Measurements from ENCODE around the gene CRTC2. TPM values are rescaled to one million over a fixed set of nuclear protein-coding genes. Genes with fewer than 3 reads are reported as not detected.
A peak's percentile ranks its signal among the peaks of the same experiment; 100 is the strongest.

CRTC2 gene
- total and polyA plus RNA-seq, 4 donors: 17.7 to 48.7 (median 42.6) TPM

GRCh38 chr1:153995640-153996039 lies 37.2 kb upstream of the CRTC2 start:
- H3K4me3 ChIP-seq: no peak overlapping the region
- no peaks in the 10 kb centered on the region for H3K27me3 ChIP-seq (ENCODE audit: control insufficient read depth in 3 of 3, insufficient read depth in 3 of 3, low read length in 2 of 3)
- H3K4me1 ChIP-seq (ENCODE audit: control insufficient read depth in 5 of 5, insufficient read depth in 5 of 5, low read length in 5 of 5): peaks cover 4 to 11% (median 6%) of the 10 kb centered on the region in 5 donors
- peaks cover 13 to 26% (median 17%) of the 10 kb centered on the region in 4 donors for H3K36me3 ChIP-seq (ENCODE audit: control insufficient read depth in 4 of 4, insufficient read depth in 4 of 4, low read length in 4 of 4)
- H3K9me3 ChIP-seq (ENCODE audit: control insufficient read depth in 4 of 4, insufficient read depth in 3 of 4, low read length in 3 of 4): no peaks in the 10 kb centered on the region
- no peak overlapping the region for H3K27ac ChIP-seq (ENCODE audit: low read depth in 1 of 2, low read length in 1 of 2)
- DNase-seq (no peak), ATAC-seq (ENCODE audit: insufficient read depth, low FRiP score) (no peak)
- no peak for TF ChIP-seq CTCF (IDR thresholded peaks at IDR 0.05; ENCODE audit: control extremely low read depth, extremely low read depth)
- WGBS, 2 donors: 96 to 97% methylated on average over 11 of the region's 11 CpGs
- no peak overlapping the region for H3K9ac ChIP-seq (ENCODE audit: insufficient read depth in 1 of 2, low read length in 2 of 2)

GRCh38 chr1:153995202-153995601 lies 36.8 kb upstream of the CRTC2 start:
- H3K36me3 ChIP-seq (ENCODE audit: control insufficient read depth in 4 of 4, insufficient read depth in 4 of 4, low read length in 4 of 4): peaks cover 13 to 26% (median 17%) of the 10 kb centered on the region in 4 donors
- no peak for DNase-seq
- no peak overlapping the region for H3K4me3 ChIP-seq
- TF ChIP-seq CTCF (IDR thresholded peaks at IDR 0.05; ENCODE audit: control extremely low read depth, extremely low read depth): no peak
- ATAC-seq (ENCODE audit: insufficient read depth, low FRiP score): no peak
- no peak overlapping the region for H3K27ac ChIP-seq (ENCODE audit: low read depth in 1 of 2, low read length in 1 of 2)
- no peaks in the 10 kb centered on the region for H3K27me3 ChIP-seq (ENCODE audit: control insufficient read depth in 3 of 3, insufficient read depth in 3 of 3, low read length in 2 of 3)
- peaks cover 4 to 11% (median 6%) of the 10 kb centered on the region in 5 donors for H3K4me1 ChIP-seq (ENCODE audit: control insufficient read depth in 5 of 5, insufficient read depth in 5 of 5, low read length in 5 of 5)
- 89 to 94% methylated on average over 3 of the region's 3 CpGs for WGBS, 2 donors
- no peaks in the 10 kb centered on the region for H3K9me3 ChIP-seq (ENCODE audit: control insufficient read depth in 4 of 4, insufficient read depth in 3 of 4, low read length in 3 of 4)
- H3K9ac ChIP-seq (ENCODE audit: insufficient read depth in 1 of 2, low read length in 2 of 2): no peak overlapping the region

- no peak for ATAC-seq (ENCODE audit: insufficient read depth, low FRiP score)
- DNase-seq: no peak
- peak overlapping the region in 1 of 2 donors; percentile 25 for H3K27ac ChIP-seq (ENCODE audit: low read depth in 1 of 2, low read length in 1 of 2)
- no peak overlapping the region for H3K4me3 ChIP-seq
- no peaks in the 10 kb centered on the region for H3K27me3 ChIP-seq (ENCODE audit: control insufficient read depth in 3 of 3, insufficient read depth in 3 of 3, low read length in 2 of 3)
- peaks cover 4 to 11% (median 6%) of the 10 kb centered on the region in 5 donors for H3K4me1 ChIP-seq (ENCODE audit: control insufficient read depth in 5 of 5, insufficient read depth in 5 of 5, low read length in 5 of 5)
- H3K9me3 ChIP-seq (ENCODE audit: control insufficient read depth in 4 of 4, insufficient read depth in 3 of 4, low read length in 3 of 4): no peaks in the 10 kb centered on the region
- H3K9ac ChIP-seq (ENCODE audit: insufficient read depth in 1 of 2, low read length in 2 of 2): peak overlapping the region in 1 of 2 donors; percentile 97
- no peak for TF ChIP-seq CTCF (IDR thresholded peaks at IDR 0.05; ENCODE audit: control extremely low read depth, extremely low read depth)
- WGBS, 2 donors: 90 to 91% methylated on average over 2 of the region's 2 CpGs
- peaks cover 13 to 26% (median 17%) of the 10 kb centered on the region in 4 donors for H3K36me3 ChIP-seq (ENCODE audit: control insufficient read depth in 4 of 4, insufficient read depth in 4 of 4, low read length in 4 of 4)
Observed at GRCh38 chr1:153991806-153992205, 33.4 kb upstream of the CRTC2 start.

GRCh38 chr1:153991151-153991630 lies 32.8 kb upstream of the CRTC2 start:
- Histone ChIP-seq H3K27me3 (ENCODE audit: control insufficient read depth in 3 of 3, insufficient read depth in 3 of 3, low read length in 2 of 3) (no peaks in the 10 kb centered on the region), H3K4me3 (peak overlapping the region; percentile 82), H3K4me1 (ENCODE audit: control insufficient read depth in 5 of 5, insufficient read depth in 5 of 5, low read length in 5 of 5) (peaks cover 4 to 15% (median 6%) of the 10 kb centered on the region in 5 donors), H3K9ac (ENCODE audit: insufficient read depth in 1 of 2, low read length in 2 of 2) (peak overlapping the region; percentile 97), H3K9me3 (ENCODE audit: control insufficient read depth in 4 of 4, insufficient read depth in 3 of 4, low read length in 3 of 4) (no peaks in the 10 kb centered on the region), H3K36me3 (ENCODE audit: control insufficient read depth in 4 of 4, insufficient read depth in 4 of 4, low read length in 4 of 4) (peaks cover 13 to 26% (median 17%) of the 10 kb centered on the region in 4 donors), H3K27ac (ENCODE audit: low read depth in 1 of 2, low read length in 1 of 2) (peak overlapping the region; percentile 96 to 99)
- TF ChIP-seq CTCF (IDR thresholded peaks at IDR 0.05; ENCODE audit: control extremely low read depth, extremely low read depth): no peak
- DNase-seq: no peak
- ATAC-seq (ENCODE audit: insufficient read depth, low FRiP score): no peak
- 6 to 14% methylated on average over 9 of the region's 9 CpGs for WGBS, 2 donors

Measured in lung (tissue), 12 donors.